HepG2 (cell line): ENCODE measurements around the gene TUT7. TPM values are rescaled to one million over a fixed set of nuclear protein-coding genes. Genes with fewer than 3 reads are reported as not detected.
A peak's percentile ranks its signal among the peaks of the same experiment; 100 is the strongest.

Source experiments
- ARID4A ChIP-seq: sonication (generic); formaldehyde crosslinking; IDR thresholded peaks from 2 replicates; pipeline ENCODE4 v1.5.0; 2020; ENCODE audit warnings: mild to moderate bottlenecking, missing genetic modification reagents, borderline replicate concordance
- DMAP1 ChIP-seq: IDR thresholded peaks from 2 replicates; pipeline ENCODE4 v1.6.1; 2016
- EZH2 ChIP-seq: conservative IDR thresholded peaks from 2 replicates; pipeline ENCODE4 v1.6.1; 2012; ENCODE audit warnings: mild to moderate bottlenecking, low read depth, low read length, moderate library complexity
- FOSL1 ChIP-seq: sonication (generic); formaldehyde crosslinking; IDR thresholded peaks from 2 replicates; pipeline ENCODE4 v1.9.0; 2021; ENCODE audit warnings: missing genetic modification reagents, borderline replicate concordance
- GMEB1 ChIP-seq: sonication (generic); formaldehyde crosslinking; IDR thresholded peaks from 2 replicates; pipeline ENCODE4 v1.5.1; 2020; ENCODE audit warnings: missing genetic modification reagents, mild to moderate bottlenecking, borderline replicate concordance
- HINFP ChIP-seq: sonication (generic); formaldehyde crosslinking; IDR thresholded peaks from 2 replicates; pipeline ENCODE4 v1.4.0; 2020; ENCODE audit warnings: low read depth, mild to moderate bottlenecking, missing genetic modification reagents
- IRF2 ChIP-seq: IDR thresholded peaks from 2 replicates; pipeline ENCODE4 v1.6.1; 2018; ENCODE audit warnings: missing genetic modification reagents, missing compliant biosample characterization
- NR2F1 ChIP-seq, 2 experiments: fragments of 450-650 bp in 1 of 2; formaldehyde crosslinking in 1 of 2; IDR thresholded peaks; 2 replicates each; pipeline versions ENCODE4 v1.5.0 to v1.6.1; 2016 to 2020; ENCODE audit warnings: mild to moderate bottlenecking in 1 of 2, missing compliant biosample characterization in 1 of 2, missing genetic modification reagents in 1 of 2, moderate library complexity in 1 of 2
- NR3C1 ChIP-seq: sonication (generic); formaldehyde crosslinking; IDR thresholded peaks from 2 replicates; pipeline ENCODE4 v1.4.0; 2020; ENCODE audit warnings: missing genetic modification reagents
- RXRA ChIP-seq: sonication (generic); formaldehyde crosslinking; IDR thresholded peaks from 2 replicates; pipeline ENCODE4 v1.5.1; 2020; ENCODE audit warnings: missing genetic modification reagents
- SATB2 ChIP-seq: sonication (generic); formaldehyde crosslinking; IDR thresholded peaks from 2 replicates; pipeline ENCODE4 v1.5.0; 2020; ENCODE audit warnings: missing genetic modification reagents
- U2AF1 ChIP-seq: fragments of 200-400 bp; formaldehyde crosslinking; optimal IDR thresholded peaks from 2 replicates; pipeline ENCODE3; 2017; ENCODE audit warnings: mild to moderate bottlenecking, low read depth, low read length
- ZNF20 ChIP-seq: sonication (generic); formaldehyde crosslinking; IDR thresholded peaks from 2 replicates; pipeline ENCODE4 v1.4.0; 2020; ENCODE audit warnings: mild to moderate bottlenecking, moderate library complexity, missing genetic modification reagents
- ZNF468 ChIP-seq: sonication (generic); formaldehyde crosslinking; IDR thresholded peaks from 2 replicates; pipeline ENCODE4 v1.8.0; 2022; ENCODE audit warnings: mild to moderate bottlenecking, moderate library complexity, missing genetic modification reagents
- ZNF576 ChIP-seq: sonication (generic); formaldehyde crosslinking; IDR thresholded peaks from 2 replicates; pipeline ENCODE4 v1.4.0; 2020; ENCODE audit warnings: mild to moderate bottlenecking, missing genetic modification reagents
- polyA plus RNA-seq, 8 experiments: library from polyadenylated mRNA; depleted of rRNA in 3 of 8; stranded (reverse) in 7 of 8; unstranded in 1 of 8; fragments of >200 nt; fragmentation: Illumina TruSeq in 4 of 8; extraction: Trizol in 4 of 8; gene quantifications; 2 replicates each; pipeline versions ENCODE4 v1.2.1 to v1.2.3, GENCODE V29; 2011 to 2016; ENCODE audit warnings: low read depth in 4 of 8, missing spikeins in 1 of 8, mixed read lengths in 1 of 8; ENCODE audit not compliant: insufficient read depth in 1 of 8
- total RNA-seq, 5 experiments: library from RNA; depleted of rRNA; stranded (reverse); fragments of >200 nt; fragmentation: Illumina TruSeq; extraction: Trizol; gene quantifications; 2 replicates each; pipeline ENCODE4 v1.2.3, GENCODE V29; 2016; ENCODE audit warnings: low read depth in 1 of 5
- TF ChIP-seq, protein P1 (sequence below): sonication (generic); formaldehyde crosslinking; IDR thresholded peaks from 2 replicates; pipeline ENCODE4 v1.4.0; 2020; ENCODE audit warnings: missing genetic modification reagents

TUT7 gene
- total and polyA plus RNA-seq, 2 of the 13 experiments (the other 11 are each of a cell fraction or from before 2014, with no cell fraction given) = 12.0 to 19.4 TPM

DNA sequence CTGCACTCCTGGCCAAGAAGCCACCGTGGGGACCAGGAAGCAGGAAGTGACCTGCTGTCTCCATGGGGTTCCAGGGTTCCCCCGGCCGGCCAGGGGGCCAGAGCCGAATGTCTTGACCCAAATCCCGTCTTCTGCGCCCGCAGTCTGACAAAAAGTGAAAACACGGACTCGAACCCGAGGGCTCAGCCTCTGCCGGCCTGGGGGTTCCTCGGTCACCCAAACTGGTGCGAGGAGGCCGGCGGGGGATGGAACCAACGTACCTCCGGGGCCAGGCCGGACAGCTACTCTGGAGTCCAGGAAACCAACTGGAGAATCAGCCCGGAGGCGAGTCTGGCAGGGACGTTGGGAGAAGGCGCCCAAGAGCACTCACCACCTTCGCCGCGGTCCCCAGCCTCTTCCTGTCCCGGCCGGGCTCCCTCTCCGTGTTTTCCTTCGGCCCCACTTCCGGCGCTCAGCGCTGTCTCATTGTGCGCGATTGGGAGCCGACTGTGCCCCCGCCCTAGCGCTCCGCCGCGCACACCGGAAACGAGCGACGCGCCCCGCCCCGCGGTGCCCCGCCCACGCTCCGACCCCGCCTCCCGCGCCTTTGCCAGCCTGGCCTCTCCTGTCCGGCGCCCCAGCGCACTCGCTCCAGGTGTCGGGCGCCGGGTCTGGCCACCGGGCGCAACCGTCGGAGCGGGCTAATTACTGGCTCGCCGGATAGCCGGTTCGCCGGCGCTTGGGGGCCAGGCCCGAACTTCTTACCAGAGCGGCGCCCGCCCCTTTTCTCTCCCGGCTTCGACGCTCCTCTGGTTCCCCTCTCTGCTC lies at the start of gene TUT7 (continued):
- TF ChIP-seq, protein P1, sequence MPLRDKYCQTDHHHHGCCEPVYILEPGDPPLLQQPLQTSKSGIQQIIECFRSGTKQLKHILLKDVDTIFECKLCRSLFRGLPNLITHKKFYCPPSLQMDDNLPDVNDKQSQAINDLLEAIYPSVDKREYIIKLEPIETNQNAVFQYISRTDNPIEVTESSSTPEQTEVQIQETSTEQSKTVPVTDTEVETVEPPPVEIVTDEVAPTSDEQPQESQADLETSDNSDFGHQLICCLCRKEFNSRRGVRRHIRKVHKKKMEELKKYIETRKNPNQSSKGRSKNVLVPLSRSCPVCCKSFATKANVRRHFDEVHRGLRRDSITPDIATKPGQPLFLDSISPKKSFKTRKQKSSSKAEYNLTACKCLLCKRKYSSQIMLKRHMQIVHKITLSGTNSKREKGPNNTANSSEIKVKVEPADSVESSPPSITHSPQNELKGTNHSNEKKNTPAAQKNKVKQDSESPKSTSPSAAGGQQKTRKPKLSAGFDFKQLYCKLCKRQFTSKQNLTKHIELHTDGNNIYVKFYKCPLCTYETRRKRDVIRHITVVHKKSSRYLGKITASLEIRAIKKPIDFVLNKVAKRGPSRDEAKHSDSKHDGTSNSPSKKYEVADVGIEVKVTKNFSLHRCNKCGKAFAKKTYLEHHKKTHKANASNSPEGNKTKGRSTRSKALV (CRISPR knock-in tag) = peak; percentile 90
- TF ChIP-seq DMAP1 = peak; percentile 71
- TF ChIP-seq ZNF576 = no peak
- TF ChIP-seq FOSL1 (CRISPR knock-in tag) = no peak
- TF ChIP-seq NR2F1 (CRISPR knock-in tag; IDR thresholded peaks at IDR 0.05) = no peak
- TF ChIP-seq HINFP = no peak
- TF ChIP-seq IRF2 (CRISPR knock-in tag) = 0 out of 2 replicates have a peak, but pooled peaks have one; percentile 36
- TF ChIP-seq ZNF20 = 0 out of 2 replicates have a peak, but pooled peaks have one; percentile 74
- no peak for TF ChIP-seq U2AF1
- TF ChIP-seq ARID4A (CRISPR knock-in tag) = peak; percentile 98
- 0 out of 2 replicates have a peak, but pooled peaks have one; percentile 48 for TF ChIP-seq SATB2 (CRISPR knock-in tag)
- TF ChIP-seq EZH2 = no peak
- no peak for TF ChIP-seq NR3C1 (CRISPR knock-in tag)
- TF ChIP-seq GMEB1 (CRISPR knock-in tag) = peak; percentile 95
- TF ChIP-seq ZNF468 (CRISPR knock-in tag) = no peak; the same call in 1 of the 2 replicates
- TF ChIP-seq RXRA (CRISPR knock-in tag) = peak; percentile 55; the same call in 1 of the 2 replicates
